HG03439 (cell line): ENCODE data around the gene CSAD.
"Not testable (repeated sequence)": the region's sequence is repeated elsewhere in the genome, so short reads cannot be mapped to it uniquely, and the experiment has no call there.

ENCODE experiments used
- ATAC-seq: cut with Tn5 transposase; IDR thresholded peaks from one replicate; pipeline ENCODE4 v1.9.1; 2021; ENCODE audit warnings: mild to moderate bottlenecking, moderate library complexity; ENCODE audit not compliant: unreplicated experiment

CSAD gene

GRCh38 chr12:53113136-53113705 is 67.5 kb downstream of the CSAD start:
- ATAC-seq = no peak

- ATAC-seq = not testable (repeated sequence)
These were observed 68.3 kb downstream of the CSAD start for GRCh38 chr12:53112431-53112830.
